ENCODE measurements around the gene FAM237B.

GRCh38 chr7:90290244-90291113, 30.6 kb downstream of the FAM237B start:
- TF ChIP-seq EZH2phosphoT487 (IDR thresholded peaks at IDR 0.05; ENCODE audit: borderline replicate concordance) (no peak), CTCF (conservative IDR thresholded peaks at IDR 0.05; ENCODE audit: low read length) (no peak)

Measured in Loucy (cell line).